Measurements from ENCODE around the gene PFDN2.
A peak's percentile ranks its signal among the peaks of the same experiment; 100 is the strongest.

Gene PFDN2

GRCh38 chr1:161080441-161081405 is 37.1 kb downstream of the PFDN2 start:
- Histone ChIP-seq H3K9me3 (ENCODE audit: control insufficient read depth, low read length) (no peaks in the 10 kb centered on the region), H3K36me3 (ENCODE audit: control insufficient read depth in 1 of 2, insufficient read depth in 2 of 2, low read depth in 1 of 2, low read length in 2 of 2) (no peaks in the 10 kb centered on the region), H3K9ac (ENCODE audit: low read length) (no peak overlapping the region), H3K27me3 (ENCODE audit: control insufficient read depth in 1 of 2, insufficient read depth in 1 of 2, low read length in 2 of 2) (no peaks in the 10 kb centered on the region), H3K23ac (ENCODE audit: low read length in 2 of 2) (no peak overlapping the region), H2BK120ac (ENCODE audit: low read depth, low read length) (no peak overlapping the region), H3K4ac (ENCODE audit: low read depth in 1 of 2, low read length in 2 of 2) (no peak overlapping the region), H2AFZ (ENCODE audit: low read depth, low read length) (no peak overlapping the region), H4K8ac (ENCODE audit: low read length) (no peak overlapping the region), H2BK15ac (ENCODE audit: low read depth, poor library complexity, severe bottlenecking) (peak overlapping the region; percentile 36), H3K14ac (ENCODE audit: low read length in 2 of 2) (peak overlapping the region in 1 of 2 experiments; percentile 10), H3K18ac (ENCODE audit: low read depth in 1 of 2, low read length in 2 of 2) (no peak overlapping the region), H3K27ac (ENCODE audit: low read length, poor library complexity, severe bottlenecking) (no peak overlapping the region), H3K4me1 (ENCODE audit: control insufficient read depth, insufficient read depth, low read depth, low read length) (peaks cover 23% of the 10 kb centered on the region), H3K4me3 (ENCODE audit: insufficient read depth in 1 of 2, low read depth in 1 of 2, low read length in 2 of 2) (no peak overlapping the region), H2BK12ac (ENCODE audit: low read length in 2 of 2) (no peak overlapping the region), H2AK5ac (ENCODE audit: low read length, severe bottlenecking) (no peak overlapping the region), H3K4me2 (ENCODE audit: low read length, poor library complexity, severe bottlenecking) (no peak overlapping the region), H3K79me1 (replicated peaks; ENCODE audit: low read length, poor library complexity, severe bottlenecking) (no peaks in the 10 kb centered on the region), H4K91ac (ENCODE audit: low read length) (peak overlapping the region; percentile 67), H2BK5ac (ENCODE audit: low read depth, low read length, poor library complexity, severe bottlenecking) (no peak overlapping the region)
- WGBS = 67% methylated on average over 4 of the region's 5 CpGs
- no peak for DNase-seq

GRCh38 chr1:161079436-161080110 is 38.3 kb downstream of the PFDN2 start:
- no peak overlapping the region for H3K4me2 ChIP-seq (ENCODE audit: low read length, poor library complexity, severe bottlenecking)
- H4K8ac ChIP-seq (ENCODE audit: low read length) = peak overlapping the region; percentile 55
- H3K36me3 ChIP-seq (ENCODE audit: control insufficient read depth in 1 of 2, insufficient read depth in 2 of 2, low read depth in 1 of 2, low read length in 2 of 2) = no peaks in the 10 kb centered on the region
- no peak overlapping the region for H2BK120ac ChIP-seq (ENCODE audit: low read depth, low read length)
- H3K18ac ChIP-seq (ENCODE audit: low read depth in 1 of 2, low read length in 2 of 2) = no peak overlapping the region
- H2AFZ ChIP-seq (ENCODE audit: low read depth, low read length) = no peak overlapping the region
- H2BK15ac ChIP-seq (ENCODE audit: low read depth, poor library complexity, severe bottlenecking) = peak overlapping the region; percentile 85
- H3K27me3 ChIP-seq (ENCODE audit: control insufficient read depth in 1 of 2, insufficient read depth in 1 of 2, low read length in 2 of 2) = no peaks in the 10 kb centered on the region
- no peak overlapping the region for H3K27ac ChIP-seq (ENCODE audit: low read length, poor library complexity, severe bottlenecking)
- no peaks in the 10 kb centered on the region for H3K79me1 ChIP-seq (replicated peaks; ENCODE audit: low read length, poor library complexity, severe bottlenecking)
- 91% methylated on average over 41 of the region's 41 CpGs for WGBS
- no peak overlapping the region for H4K91ac ChIP-seq (ENCODE audit: low read length)
- no peak for DNase-seq
- H3K4me1 ChIP-seq (ENCODE audit: control insufficient read depth, insufficient read depth, low read depth, low read length) = peaks cover 13% of the 10 kb centered on the region
- H3K23ac ChIP-seq (ENCODE audit: low read length in 2 of 2) = no peak overlapping the region
- H3K14ac ChIP-seq (ENCODE audit: low read length in 2 of 2) = no peak overlapping the region
- H3K9me3 ChIP-seq (ENCODE audit: control insufficient read depth, low read length) = no peaks in the 10 kb centered on the region
- H3K4me3 ChIP-seq (ENCODE audit: insufficient read depth in 1 of 2, low read depth in 1 of 2, low read length in 2 of 2) = no peak overlapping the region
- no peak overlapping the region for H2BK12ac ChIP-seq (ENCODE audit: low read length in 2 of 2)
- no peak overlapping the region for H3K9ac ChIP-seq (ENCODE audit: low read length)
- H2BK5ac ChIP-seq (ENCODE audit: low read depth, low read length, poor library complexity, severe bottlenecking) = no peak overlapping the region
- no peak overlapping the region for H2AK5ac ChIP-seq (ENCODE audit: low read length, severe bottlenecking)
- H3K4ac ChIP-seq (ENCODE audit: low read depth in 1 of 2, low read length in 2 of 2) = no peak overlapping the region

DNA sequence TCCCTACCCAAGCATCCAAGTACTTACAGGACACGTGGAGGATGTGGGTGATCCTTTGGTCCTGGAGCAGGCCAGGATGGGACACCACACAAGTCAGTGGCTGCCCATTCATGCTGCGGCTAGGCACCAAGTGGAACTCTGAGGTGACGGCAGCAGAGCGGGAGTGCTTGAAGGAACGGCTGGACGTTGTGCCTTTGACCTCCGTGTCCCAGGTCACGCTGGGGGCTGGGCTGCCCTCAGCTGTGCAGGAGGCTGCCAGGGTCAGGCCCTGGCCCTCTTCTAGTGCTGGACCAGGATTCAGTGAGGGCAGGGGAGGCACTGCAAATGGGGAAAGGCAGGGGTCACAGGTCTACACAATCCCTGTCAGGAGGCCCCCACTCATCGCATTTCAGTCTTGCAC is 40.4 kb downstream of the PFDN2 start:
- Histone ChIP-seq H3K23ac (ENCODE audit: low read length in 2 of 2) (no peak overlapping the region), H3K4me2 (ENCODE audit: low read length, poor library complexity, severe bottlenecking) (no peak overlapping the region), H3K27ac (ENCODE audit: low read length, poor library complexity, severe bottlenecking) (no peak overlapping the region), H2BK120ac (ENCODE audit: low read depth, low read length) (no peak overlapping the region), H2AK5ac (ENCODE audit: low read length, severe bottlenecking) (no peak overlapping the region), H3K27me3 (ENCODE audit: control insufficient read depth in 1 of 2, insufficient read depth in 1 of 2, low read length in 2 of 2) (no peaks in the 10 kb centered on the region), H3K36me3 (ENCODE audit: control insufficient read depth in 1 of 2, insufficient read depth in 2 of 2, low read depth in 1 of 2, low read length in 2 of 2) (no peaks in the 10 kb centered on the region), H3K9ac (ENCODE audit: low read length) (no peak overlapping the region), H3K4me3 (ENCODE audit: insufficient read depth in 1 of 2, low read depth in 1 of 2, low read length in 2 of 2) (no peak overlapping the region), H4K8ac (ENCODE audit: low read length) (peak overlapping the region; percentile 32), H3K18ac (ENCODE audit: low read depth in 1 of 2, low read length in 2 of 2) (no peak overlapping the region), H3K4me1 (ENCODE audit: control insufficient read depth, insufficient read depth, low read depth, low read length) (peaks cover 2% of the 10 kb centered on the region), H3K4ac (ENCODE audit: low read depth in 1 of 2, low read length in 2 of 2) (peak overlapping the region in 1 of 2 experiments; percentile 84), H3K9me3 (ENCODE audit: control insufficient read depth, low read length) (no peaks in the 10 kb centered on the region), H3K79me1 (replicated peaks; ENCODE audit: low read length, poor library complexity, severe bottlenecking) (no peaks in the 10 kb centered on the region), H2AFZ (ENCODE audit: low read depth, low read length) (no peak overlapping the region), H2BK12ac (ENCODE audit: low read length in 2 of 2) (no peak overlapping the region), H3K14ac (ENCODE audit: low read length in 2 of 2) (no peak overlapping the region), H2BK5ac (ENCODE audit: low read depth, low read length, poor library complexity, severe bottlenecking) (no peak overlapping the region), H4K91ac (ENCODE audit: low read length) (peak overlapping the region; percentile 43), H2BK15ac (ENCODE audit: low read depth, poor library complexity, severe bottlenecking) (no peak overlapping the region)
- DNase-seq = no peak
- 81% methylated on average over 8 of the region's 9 CpGs for WGBS

GRCh38 chr1:161076410-161076809 is 41.4 kb downstream of the PFDN2 start:
- Histone ChIP-seq H2BK5ac (ENCODE audit: low read depth, low read length, poor library complexity, severe bottlenecking) (no peak overlapping the region), H3K23ac (ENCODE audit: low read length in 2 of 2) (no peak overlapping the region), H3K9me3 (ENCODE audit: control insufficient read depth, low read length) (no peaks in the 10 kb centered on the region), H3K4me1 (ENCODE audit: control insufficient read depth, insufficient read depth, low read depth, low read length) (peaks cover under 1% of the 10 kb centered on the region), H3K27ac (ENCODE audit: low read length, poor library complexity, severe bottlenecking) (no peak overlapping the region), H2BK12ac (ENCODE audit: low read length in 2 of 2) (no peak overlapping the region), H2BK120ac (ENCODE audit: low read depth, low read length) (no peak overlapping the region), H3K79me1 (replicated peaks; ENCODE audit: low read length, poor library complexity, severe bottlenecking) (no peaks in the 10 kb centered on the region), H2AK5ac (ENCODE audit: low read length, severe bottlenecking) (no peak overlapping the region), H2BK15ac (ENCODE audit: low read depth, poor library complexity, severe bottlenecking) (no peak overlapping the region), H3K4me3 (ENCODE audit: insufficient read depth in 1 of 2, low read depth in 1 of 2, low read length in 2 of 2) (no peak overlapping the region), H4K8ac (ENCODE audit: low read length) (no peak overlapping the region), H2AFZ (ENCODE audit: low read depth, low read length) (no peak overlapping the region), H3K4ac (ENCODE audit: low read depth in 1 of 2, low read length in 2 of 2) (no peak overlapping the region), H3K36me3 (ENCODE audit: control insufficient read depth in 1 of 2, insufficient read depth in 2 of 2, low read depth in 1 of 2, low read length in 2 of 2) (no peaks in the 10 kb centered on the region), H4K91ac (ENCODE audit: low read length) (no peak overlapping the region), H3K27me3 (ENCODE audit: control insufficient read depth in 1 of 2, insufficient read depth in 1 of 2, low read length in 2 of 2) (no peaks in the 10 kb centered on the region), H3K14ac (ENCODE audit: low read length in 2 of 2) (peak overlapping the region in 1 of 2 experiments; percentile 9), H3K9ac (ENCODE audit: low read length) (no peak overlapping the region), H3K18ac (ENCODE audit: low read depth in 1 of 2, low read length in 2 of 2) (no peak overlapping the region), H3K4me2 (ENCODE audit: low read length, poor library complexity, severe bottlenecking) (no peak overlapping the region)
- no peak for DNase-seq

Data from mesenchymal stem cell (in vitro differentiated cells and primary cell).